GM19438 (cell line): ENCODE data around the gene NPEPL1.
"Not testable (repeated sequence)": the region's sequence is repeated elsewhere in the genome, so short reads cannot be mapped to it uniquely, and the experiment has no call there.

Experiments
- ATAC-seq: cut with Tn5 transposase; IDR thresholded peaks from one replicate; pipeline ENCODE4 v1.9.1; 2021; ENCODE audit warnings: low read depth; ENCODE audit not compliant: unreplicated experiment

Gene NPEPL1

DNA sequence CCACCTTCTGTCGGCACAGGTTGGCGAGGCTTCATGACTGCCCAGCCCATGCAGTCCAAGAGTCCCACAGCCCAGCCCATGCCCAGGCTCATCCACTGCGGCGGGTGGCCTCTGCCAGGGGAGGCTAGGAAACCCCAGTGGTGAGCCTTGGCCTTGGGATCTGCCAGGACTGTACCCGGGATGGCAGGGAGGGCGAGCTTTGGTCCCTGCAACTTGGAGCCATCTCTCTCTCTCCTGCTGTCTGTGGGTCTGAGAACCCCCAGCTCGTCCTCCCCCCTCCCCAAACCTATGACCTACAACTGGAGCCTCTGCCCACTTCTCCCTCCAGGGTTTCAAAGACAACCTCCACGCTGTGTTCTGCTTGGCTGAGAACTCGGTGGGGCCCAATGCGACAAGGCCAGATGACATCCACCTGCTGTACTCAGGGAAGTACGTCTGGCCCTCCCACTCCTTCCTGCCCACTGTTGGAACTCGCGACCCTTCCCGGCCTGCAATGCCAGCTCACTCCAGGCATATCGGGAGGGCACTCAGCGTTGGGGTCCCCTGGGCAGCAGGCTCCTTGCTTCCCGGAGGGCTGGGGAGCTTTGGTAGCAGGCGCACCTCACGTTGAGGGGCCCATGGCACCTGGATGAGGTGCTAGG, 19.7 kb downstream of the NPEPL1 start:
- no peak for ATAC-seq

DNA sequence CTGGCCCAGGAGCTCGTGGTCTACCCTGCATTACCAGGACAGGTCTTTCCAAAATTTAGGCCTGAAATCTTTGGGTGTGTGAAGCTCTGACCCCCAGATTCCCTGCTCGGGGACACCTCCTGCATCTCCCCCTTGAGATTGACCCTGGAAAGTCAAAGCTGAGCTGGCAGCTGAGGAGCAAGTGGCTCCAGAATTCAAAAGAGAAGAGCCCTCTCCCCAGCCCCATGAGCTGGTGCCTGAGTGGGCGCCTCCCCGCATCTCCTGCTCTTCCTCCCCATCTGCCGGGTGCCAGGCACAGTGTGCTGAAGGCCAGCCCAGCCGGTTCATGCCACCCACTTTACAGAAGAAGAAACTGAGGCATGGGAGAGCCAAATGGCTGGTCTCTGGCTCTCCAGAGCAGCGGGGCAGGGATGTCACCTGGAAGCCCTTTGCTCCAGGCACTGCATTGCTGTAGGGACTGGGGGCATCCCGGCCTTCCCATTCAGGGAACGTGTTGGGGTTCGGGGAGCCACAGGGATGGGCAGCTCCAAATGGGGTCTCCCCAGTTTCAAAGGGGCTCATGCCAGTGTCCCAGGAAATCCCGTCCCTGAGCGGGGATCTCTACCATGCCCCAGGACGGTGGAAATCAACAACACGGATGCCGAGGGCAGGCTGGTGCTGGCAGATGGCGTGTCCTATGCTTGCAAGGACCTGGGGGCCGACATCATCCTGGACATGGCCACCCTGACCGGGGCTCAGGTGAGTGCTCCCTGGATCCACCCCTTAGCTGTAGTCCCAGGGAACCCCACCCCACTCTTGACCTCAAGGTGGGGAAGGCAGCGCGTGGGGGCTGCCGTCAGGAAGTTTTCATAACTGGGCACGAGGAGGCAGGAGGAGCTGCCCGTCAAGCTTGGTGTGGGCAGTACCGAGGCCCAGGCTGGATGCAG, 20.5 kb downstream of the NPEPL1 start:
- no peak for ATAC-seq

DNA sequence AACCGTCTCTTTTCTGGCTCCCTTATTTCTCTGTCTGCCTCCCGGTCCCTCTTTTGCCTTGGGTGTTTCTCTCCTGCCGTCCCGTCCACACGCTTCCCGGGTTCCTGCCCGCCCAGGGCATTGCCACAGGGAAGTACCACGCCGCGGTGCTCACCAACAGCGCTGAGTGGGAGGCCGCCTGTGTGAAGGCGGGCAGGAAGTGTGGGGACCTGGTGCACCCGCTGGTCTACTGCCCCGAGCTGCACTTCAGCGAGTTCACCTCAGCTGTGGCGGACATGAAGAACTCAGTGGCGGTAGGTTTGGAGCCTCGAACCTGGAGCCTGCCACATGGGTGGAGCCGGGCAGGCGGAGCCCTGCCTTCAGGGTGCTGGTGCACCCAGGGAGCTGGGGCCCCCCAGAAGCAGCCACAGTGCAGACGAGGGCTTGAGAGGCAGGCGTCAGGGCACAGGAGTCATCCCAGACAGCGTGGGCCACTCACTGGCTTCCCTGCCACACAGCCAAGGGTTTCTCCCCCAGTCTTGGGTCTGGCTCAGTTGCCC, 21.3 kb downstream of the NPEPL1 start:
- no peak for ATAC-seq

DNA sequence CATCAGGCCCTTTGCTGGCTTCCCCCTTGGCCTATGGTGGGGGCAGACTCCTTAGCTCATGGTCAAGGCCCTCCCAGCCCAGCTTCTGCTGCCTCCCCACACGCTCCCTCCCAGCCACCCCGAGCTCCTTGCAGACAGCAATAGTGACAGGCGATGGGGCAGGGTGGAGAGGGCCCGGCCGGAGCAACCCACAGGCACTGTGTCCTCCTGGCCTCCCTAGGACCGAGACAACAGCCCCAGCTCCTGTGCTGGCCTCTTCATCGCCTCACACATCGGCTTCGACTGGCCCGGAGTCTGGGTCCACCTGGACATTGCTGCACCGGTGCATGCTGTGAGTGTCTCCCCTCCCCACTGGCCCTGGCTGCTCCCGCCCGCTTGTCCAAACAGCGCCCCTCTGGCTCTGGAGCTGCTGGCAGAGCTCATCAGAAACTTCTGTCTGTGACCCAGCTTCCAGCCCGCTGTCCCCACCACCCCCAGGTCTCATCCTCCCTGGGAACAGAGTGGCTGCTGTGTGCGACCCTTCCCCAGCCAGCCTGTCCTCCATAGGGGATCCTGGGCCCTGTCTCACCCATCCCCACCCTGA, 21.8 kb downstream of the NPEPL1 start:
- no peak for ATAC-seq

DNA sequence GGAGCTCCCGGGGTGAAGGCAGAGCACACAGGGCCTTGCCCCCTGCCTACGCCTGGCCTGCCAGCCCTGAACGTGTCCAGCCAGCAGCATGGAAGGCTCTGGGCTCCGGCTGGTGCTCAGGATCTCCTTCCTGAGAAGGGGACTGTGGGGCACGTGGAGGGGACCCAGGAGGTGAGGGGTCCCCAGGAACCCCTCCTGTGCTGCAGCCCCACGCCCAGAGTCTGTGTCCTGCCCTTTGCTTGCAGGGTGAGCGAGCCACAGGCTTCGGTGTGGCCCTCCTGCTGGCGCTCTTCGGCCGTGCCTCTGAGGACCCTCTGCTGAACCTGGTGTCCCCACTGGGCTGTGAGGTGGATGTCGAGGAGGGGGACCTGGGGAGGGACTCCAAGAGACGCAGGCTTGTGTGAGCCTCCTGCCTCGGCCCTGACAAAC, 22.3 kb downstream of the NPEPL1 start:
- ATAC-seq = no peak

DNA sequence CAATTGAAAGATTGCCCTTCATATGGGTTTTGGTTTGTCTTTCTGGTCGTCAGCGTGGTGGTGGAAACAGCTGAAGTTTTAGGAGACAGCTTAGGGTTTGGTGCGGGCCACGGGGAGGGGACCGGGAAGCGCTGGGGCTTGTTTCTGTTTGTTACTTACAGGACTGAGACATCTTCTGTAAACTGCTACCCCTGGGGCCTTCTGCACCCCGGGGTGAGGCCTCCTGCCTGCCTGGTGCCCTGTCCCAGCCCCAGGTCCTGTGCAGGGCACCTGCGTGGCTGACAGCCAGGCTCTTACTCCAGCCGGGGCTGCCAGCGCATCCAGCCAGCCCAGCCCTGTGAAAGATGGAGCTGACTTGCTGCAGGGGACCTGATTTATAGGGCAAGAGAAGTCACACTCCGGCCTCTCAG, 22.8 kb downstream of the NPEPL1 start:
- ATAC-seq = no peak

DNA sequence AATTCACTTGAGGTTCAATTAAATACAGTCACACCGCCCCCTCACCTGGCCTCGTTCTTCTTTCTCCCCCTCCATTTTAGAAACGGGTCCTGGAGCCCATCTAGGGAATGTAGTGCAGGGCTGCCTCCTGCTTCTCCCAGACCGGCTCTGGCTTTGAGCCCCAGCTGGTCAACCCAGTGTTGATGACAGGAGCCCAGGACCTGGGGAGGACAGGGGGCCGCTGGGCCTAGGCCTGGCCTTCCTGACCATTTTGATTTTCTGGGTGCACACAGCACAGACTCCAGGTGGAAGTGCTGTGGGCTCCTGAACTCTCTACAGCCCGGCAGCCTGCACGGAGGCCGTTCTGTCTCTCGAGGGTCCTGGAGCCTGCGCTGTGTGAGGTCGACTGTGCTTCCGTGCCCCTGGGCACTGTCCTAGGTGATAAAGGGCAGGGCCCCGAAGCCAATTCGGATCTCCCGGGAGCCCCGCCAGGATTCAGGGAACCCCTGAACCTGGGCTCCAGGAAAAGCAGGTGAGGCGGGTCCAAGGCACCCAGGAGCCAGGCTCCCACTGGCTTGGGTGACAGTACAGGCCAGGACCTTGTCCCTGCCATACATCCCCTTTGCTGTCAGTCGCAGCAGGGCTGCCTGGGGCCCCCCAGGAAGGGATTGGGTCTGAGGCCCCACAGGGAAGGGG, 23.3 kb downstream of the NPEPL1 start:
- no peak for ATAC-seq

DNA sequence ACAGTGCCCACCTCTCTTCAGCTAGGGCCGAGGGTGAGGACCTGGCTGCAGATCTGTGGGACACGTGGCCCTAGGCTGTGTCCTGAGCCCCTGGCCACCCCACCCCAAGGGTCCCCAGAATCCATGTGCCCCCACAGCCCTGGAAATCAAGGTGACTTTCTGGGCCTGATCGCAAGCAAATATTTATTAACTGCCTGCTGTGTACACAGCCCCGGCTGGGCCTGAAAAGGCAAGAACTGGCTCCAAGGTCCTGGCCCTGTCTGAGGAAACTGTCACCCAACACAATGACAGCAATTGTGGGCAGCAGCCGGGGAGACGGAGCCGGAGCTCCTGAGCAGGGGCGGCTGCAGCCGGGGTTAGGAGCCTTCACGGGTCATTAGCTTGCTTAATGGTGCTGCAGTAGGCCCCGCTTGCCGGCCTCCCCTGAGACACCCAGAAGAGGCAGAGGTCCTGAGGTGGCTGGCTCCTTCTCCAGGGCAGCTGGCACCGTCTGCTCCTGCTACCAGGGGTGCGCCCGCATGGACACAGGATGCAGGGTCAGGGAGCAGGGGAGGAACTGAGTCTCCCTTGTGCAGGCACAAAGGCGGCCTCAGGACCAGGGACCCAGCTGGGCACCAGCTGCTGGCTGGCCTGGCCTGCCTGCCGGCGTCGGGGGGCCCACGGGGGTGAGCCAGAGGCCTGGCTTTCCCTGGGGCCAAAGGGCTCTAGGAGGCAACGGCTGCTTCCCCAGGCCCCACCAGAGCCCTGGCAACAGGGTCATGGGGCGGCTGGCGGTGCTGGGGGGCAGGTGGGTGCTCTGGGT, 24.1 kb downstream of the NPEPL1 start:
- ATAC-seq = no peak

DNA sequence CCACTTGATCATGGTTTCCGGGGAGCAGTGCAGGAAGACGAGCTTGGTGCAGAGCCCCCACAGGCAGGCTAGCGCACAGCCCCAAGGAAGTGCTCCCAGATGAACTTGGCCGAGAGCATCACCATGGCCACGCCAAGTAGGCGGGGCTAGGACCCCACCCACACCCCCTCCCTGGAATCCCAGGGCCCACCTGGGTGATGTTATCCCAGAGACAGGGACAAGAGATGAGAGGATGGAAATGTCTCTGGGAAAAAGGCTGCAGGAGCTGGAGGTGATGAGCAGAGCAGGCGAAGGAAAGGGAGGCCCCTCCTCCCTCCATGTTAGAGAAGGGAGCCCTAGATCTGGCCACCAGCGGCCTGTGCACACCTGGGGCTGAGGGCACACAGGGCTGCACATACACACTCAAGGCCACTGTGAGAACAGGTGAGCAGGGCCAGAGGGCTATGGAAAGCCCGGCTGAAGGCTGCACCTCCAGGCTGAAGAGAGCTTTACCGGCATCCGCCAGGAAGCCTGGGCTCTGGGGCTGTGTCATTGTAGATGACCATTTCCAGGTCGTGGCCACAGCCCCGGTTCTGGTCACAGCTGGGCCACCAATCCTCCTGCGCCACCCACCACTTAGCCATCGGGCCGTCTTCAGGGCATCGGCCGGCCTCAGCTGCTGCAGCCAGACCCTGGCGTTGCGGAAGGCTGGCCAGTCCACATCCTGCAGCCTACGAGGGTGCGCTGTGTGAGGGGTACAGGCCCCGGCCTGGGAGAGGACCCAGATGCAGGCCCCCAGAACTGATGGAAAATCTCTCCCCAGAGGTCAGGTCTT, 24.9 kb downstream of the NPEPL1 start:
- ATAC-seq = no peak

DNA sequence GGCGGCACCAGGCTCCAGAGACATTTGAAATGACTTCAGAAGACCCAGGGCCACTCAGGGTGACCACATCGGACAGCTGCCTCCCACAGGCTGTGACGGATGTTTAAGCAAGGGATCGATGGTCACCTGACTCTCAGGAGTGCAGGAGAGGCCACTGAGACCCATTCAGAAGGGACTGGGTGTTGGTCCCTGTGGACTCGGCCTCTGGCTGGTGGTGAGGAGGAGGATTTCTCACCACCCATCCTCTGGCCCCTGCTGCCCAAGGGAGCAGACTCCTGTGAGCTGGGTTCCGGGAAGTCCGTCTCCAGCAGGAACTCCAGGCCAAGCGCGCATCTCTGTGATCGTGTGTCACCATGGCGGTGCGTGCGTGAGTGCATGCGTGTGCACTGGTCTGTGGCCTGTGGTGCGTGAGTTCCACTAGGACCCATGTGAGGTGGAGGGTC, 25.5 kb downstream of the NPEPL1 start:
- ATAC-seq = no peak

DNA sequence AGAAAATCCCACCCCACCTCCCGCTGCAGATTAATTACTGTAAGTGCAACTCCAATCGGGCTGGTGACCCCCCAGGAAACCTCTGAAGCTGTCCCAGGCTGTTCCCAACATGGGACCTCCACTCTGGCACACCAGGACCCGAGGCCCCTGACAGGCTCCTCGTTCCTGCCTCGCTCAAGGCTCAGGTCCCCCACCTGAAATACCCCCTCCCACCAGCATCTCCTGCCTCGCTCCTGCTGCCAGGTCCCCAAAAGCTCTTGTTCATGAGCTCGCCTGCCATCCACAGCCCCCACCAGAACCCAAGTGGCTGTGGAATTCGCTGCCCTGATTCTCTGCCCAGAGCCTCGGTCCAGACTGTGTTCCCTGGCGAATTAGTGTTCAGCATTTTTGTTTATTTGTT, 26.1 kb downstream of the NPEPL1 start:
- ATAC-seq = no peak

DNA sequence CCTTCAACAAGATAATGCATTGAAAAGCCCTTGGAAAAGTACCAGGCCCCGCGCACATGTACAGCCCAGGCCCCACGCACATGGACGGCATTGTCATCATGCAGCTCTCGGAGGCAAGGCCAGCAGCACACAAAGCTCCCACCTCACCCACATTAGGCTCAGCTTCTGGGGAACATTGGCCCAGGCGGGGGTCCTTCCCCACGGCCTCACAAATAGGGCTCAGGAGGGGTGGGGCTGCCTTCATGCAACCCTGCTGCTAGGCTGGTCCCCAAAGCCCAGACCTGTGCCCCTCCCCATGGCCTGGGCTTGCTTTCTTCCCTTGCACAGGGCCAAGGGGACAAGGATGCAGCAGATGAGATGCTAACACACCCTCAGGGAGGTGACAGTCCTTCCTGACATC, 26.7 kb downstream of the NPEPL1 start:
- no peak for ATAC-seq

DNA sequence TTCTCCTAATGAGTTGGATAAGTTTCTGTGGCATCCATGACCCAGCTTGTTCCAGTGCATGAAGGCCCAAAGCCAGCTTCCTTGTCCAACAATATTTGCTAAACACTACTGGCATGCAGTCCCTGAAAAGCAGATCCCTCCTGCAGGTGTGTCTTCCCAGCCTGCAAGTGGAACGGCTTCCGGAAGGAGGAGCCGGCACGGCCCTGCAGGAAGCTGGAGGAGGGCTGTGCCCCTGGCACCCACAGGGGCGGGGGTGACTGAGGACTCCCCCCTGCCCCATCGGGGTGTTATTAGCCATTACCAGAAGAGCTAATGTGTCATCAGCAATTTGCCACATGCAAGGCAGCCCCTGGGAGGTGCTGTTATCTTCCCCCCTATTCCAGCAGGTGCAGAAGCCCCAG, 27.4 kb downstream of the NPEPL1 start:
- no peak for ATAC-seq

DNA sequence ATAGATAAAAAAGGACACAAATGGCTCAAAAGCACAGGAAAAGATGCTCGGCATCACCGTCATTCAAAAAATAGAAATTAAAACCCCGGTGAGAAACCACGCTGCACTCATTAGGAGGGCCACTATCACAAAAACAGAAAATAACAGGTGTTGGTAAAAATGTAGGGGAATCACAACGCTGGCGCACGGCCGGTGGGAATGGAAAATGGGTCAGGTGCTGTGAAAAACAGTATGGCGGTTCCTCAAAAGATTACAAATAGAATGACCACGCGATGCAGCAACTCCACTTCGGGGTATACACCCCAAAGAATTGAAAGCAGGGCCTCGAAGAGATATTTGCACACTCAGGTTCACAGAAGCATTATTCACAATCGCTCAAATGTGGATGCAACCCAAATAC, 28.3 kb downstream of the NPEPL1 start:
- ATAC-seq = no peak

DNA sequence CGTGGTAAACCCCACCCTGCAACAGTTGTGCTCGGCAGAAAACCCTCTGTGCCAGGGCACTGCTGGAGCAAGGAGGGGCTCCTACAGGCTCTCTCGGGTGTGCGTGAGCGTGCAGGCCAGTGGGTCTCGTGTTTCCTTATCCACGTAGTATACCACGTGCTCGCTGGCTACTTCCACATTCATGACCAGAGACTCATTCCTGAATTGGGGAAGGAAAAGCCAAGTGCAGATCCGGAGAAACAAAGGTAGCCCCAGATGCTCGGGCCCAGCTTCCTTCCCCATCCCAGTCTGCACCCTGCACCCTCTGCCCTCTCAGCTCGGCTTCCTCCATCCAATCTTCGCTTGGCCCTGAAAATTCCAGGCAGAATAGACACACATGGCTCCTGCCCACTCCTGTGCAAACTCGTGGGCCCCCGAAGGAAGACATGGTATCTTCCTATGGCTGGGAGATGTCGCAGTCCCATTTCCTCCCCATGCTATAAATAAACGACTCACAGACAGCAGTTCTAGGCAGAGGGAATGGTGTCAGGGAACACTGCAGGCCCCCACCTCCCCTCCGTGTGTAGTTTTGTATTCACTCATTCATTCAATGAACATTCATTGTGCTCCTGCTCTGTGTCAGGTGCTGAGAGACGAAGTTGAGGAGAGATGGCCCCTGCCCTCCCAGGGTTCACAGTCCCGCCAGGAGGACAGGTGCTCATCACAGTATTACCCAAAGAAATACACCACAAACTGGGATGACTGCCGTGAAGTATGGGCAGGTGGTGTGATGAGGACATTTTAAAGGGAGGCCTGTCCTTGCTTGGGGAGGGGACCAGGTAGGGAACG, 29.6 kb downstream of the NPEPL1 start:
- ATAC-seq = no peak

DNA sequence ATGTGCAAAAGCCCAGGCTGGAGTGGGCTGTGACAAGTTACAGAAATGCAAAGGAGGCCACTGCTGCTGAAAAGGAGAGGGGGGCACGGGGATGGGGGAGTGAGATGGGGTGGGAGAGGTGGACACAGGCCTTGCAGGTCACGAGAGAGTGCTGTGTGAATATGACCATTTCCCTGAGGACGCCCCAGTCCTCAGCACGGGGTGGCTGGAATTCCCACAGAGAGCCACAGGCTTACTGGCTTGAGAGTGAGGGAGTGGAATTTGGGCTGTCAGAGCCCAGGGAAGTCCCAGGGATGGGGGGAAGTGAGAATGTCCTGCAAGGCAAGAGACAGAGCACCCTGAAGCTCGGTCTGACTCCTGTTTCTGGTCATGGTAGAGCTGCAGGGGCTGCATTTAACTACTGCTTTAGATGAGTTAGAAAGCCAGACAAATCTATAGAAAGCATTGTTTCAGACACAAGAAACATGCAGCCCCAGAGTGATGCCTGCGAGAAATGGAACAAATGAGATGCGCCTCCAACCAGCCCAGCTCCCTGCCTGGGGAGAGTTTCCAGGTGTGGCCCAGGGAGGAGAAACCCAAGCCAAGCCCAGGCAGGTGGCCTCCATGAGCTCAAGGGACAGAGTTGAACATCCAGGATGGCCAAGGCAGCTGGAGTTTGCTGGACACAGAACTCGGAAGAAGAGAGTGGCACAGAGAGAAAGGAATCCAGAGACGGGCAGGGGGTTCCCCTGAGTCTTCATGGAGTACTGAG, 30.5 kb downstream of the NPEPL1 start:
- ATAC-seq = no peak

DNA sequence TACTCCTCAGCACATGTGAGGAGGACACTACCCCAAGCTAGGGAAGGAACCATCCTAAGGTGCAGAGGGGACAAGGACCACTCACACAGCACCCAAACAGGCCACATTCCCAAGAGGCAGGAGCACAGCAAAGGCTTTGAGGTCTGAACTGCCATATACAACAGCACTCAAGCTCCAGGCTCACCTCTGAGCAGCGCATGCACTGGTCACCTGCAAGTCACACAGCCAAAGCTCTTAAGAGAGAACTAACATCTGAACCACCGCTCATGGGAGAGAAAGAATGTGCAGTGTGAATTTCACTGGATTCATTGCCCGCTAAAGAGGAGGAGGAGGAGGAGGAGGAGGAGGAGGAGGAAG, 31.0 kb downstream of the NPEPL1 start:
- ATAC-seq = no peak

DNA sequence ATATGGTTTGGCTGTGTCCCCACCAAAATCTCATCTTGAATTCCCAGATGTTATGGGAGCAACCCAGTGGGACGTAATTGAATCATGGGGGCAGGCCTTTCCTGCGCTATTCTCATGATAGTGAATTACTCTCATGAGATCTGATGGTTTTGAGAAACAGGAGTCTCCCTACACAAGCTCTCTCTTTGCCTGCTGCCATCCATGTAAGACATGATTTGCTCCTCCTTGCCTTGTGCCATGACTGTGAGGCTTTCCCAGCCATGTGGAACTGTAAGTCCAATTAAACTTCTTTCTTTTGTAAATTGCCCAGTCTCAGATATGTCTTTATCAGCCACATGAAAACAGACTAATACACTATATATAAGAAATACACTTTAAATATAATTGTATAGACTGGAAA, 33.6 kb downstream of the NPEPL1 start:
- ATAC-seq = not testable (repeated sequence)
